GM12891 (cell line): ENCODE measurements around the gene SLC43A1.

ENCODE experiments used
- POLR2A ChIP-seq: IDR thresholded peaks from 2 replicates; pipeline ENCODE4 v1.6.1; 2011; ENCODE audit warnings: low read depth, low read length, control low read depth
- TAF1 ChIP-seq: IDR thresholded peaks from 2 replicates; pipeline ENCODE4 v1.6.1; 2011; ENCODE audit warnings: low read depth, low read length, control low read depth

DNA sequence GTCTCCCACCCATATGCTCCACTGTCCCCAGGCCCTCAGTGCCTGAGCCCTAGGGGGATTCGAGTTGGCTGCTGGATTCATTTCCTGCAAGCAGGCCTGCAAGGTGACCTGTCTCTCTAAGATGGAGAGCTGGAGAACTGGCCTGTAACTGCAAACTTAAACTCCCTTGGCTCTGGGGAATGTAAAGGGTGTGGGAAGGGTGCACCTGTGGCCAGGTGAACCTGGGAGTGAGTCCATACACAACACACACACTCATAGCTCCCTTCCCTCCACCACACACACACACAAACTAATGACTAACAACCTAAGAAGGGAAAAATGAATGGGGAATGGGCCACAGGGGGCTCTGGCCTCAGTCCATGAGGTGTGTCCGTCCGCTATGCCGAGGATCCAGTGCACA, 36.4 kb upstream of the SLC43A1 start:
- TF ChIP-seq POLR2A (no peak), TAF1 (no peak)
